SK-N-MC (cell line): ENCODE measurements around the gene CTNND2.

ENCODE experiments used
- DNase-seq: peaks from one replicate; pipeline ENCODE4 v3.0.0-alpha.2; 2011; ENCODE audit warnings: low read depth, low spot score
- H3K27ac ChIP-seq: fragments of 200-600 bp; sonication (generic); 2 replicates; pipeline ENCODE4 v1.5.1; 2016; ENCODE audit warnings: mixed run types
- H3K36me3 ChIP-seq: fragments of 200-600 bp; sonication (generic); 2 replicates; pipeline ENCODE4 v1.6.1; 2017; ENCODE audit warnings: antibody characterized with exemption, low read length, mixed read lengths; ENCODE audit not compliant: insufficient read depth
- H3K4me3 ChIP-seq: fragments of 200-600 bp; sonication (generic); 2 replicates; pipeline ENCODE4 v1.5.1; 2016
- H3K9ac ChIP-seq: fragments of 200-600 bp; sonication (generic); 2 replicates; pipeline ENCODE4 v1.8.0; 2017; ENCODE audit warnings: mixed run types, mixed read lengths; ENCODE audit not compliant: insufficient read length
- H3K9me3 ChIP-seq: fragments of 200-600 bp; sonication (generic); 2 replicates; pipeline ENCODE4 v1.6.1; 2017; ENCODE audit warnings: low read depth, mild to moderate bottlenecking, antibody characterized with exemption, low read length, moderate library complexity, mixed read lengths
- EZH2 ChIP-seq: fragments of 200-600 bp; sonication (generic); IDR thresholded peaks from one replicate; pipeline ENCODE4 v1.6.1; 2017; ENCODE audit warnings: antibody characterized with exemption
- FOXP2 ChIP-seq: optimal IDR thresholded peaks from 2 replicates; pipeline ENCODE3; 2011; ENCODE audit warnings: mild to moderate bottlenecking, moderate library complexity; ENCODE audit not compliant: insufficient read depth; ENCODE audit errors: extremely low read length, control extremely low read depth
- POLR2AphosphoS5 ChIP-seq: IDR thresholded peaks from 2 replicates; pipeline ENCODE4 v1.6.1; 2012; ENCODE audit warnings: mild to moderate bottlenecking, low read depth, low read length, borderline replicate concordance

The CTNND2 gene

GRCh38 chr5:11306365-11306764 lies 597.9 kb downstream of the CTNND2 start:
- Histone ChIP-seq H3K9me3 (no peaks in the 10 kb centered on the region), H3K4me3 (no peak overlapping the region), H3K36me3 (no peaks in the 10 kb centered on the region), H3K27ac (no peak overlapping the region), H3K9ac (no peak overlapping the region)
- no peak for DNase-seq
- TF ChIP-seq FOXP2 (no peak), EZH2 (no peak), POLR2AphosphoS5 (no peak)

GRCh38 chr5:11305245-11305644 lies 599.0 kb downstream of the CTNND2 start:
- TF ChIP-seq FOXP2: no peak
- no peak for TF ChIP-seq POLR2AphosphoS5
- no peak for TF ChIP-seq EZH2
- Histone ChIP-seq H3K27ac (no peak overlapping the region), H3K9ac (no peak overlapping the region), H3K9me3 (no peaks in the 10 kb centered on the region), H3K36me3 (no peaks in the 10 kb centered on the region), H3K4me3 (no peak overlapping the region)
- no peak for DNase-seq

DNA sequence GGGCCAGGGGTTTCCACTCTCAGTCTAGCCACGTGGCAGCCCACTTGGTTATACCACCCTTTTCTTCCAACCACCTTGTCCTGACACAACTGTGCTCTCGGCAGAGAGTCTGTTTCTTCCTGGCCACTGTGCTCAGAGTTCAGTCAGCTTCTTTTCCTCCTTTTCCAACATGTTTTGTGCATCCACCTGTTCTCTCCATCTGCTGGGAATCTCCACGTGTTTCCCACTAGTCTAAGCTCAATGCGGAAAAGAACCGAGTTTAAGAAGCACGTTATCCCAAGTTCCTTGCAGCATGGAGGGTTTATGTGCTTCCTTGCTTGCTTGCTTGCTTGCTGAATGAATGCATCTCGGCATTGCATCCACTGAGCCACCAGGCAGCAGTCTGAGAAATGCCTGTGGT lies 599.6 kb downstream of the CTNND2 start:
- Histone ChIP-seq H3K9me3 (no peaks in the 10 kb centered on the region), H3K36me3 (no peaks in the 10 kb centered on the region), H3K27ac (no peak overlapping the region), H3K4me3 (no peak overlapping the region), H3K9ac (no peak overlapping the region)
- TF ChIP-seq FOXP2 (no peak), EZH2 (no peak)
- DNase-seq: no peak

GRCh38 chr5:11302663-11303062 lies 601.6 kb downstream of the CTNND2 start:
- H3K36me3 ChIP-seq: no peaks in the 10 kb centered on the region
- no peak overlapping the region for H3K9ac ChIP-seq
- no peak overlapping the region for H3K27ac ChIP-seq
- TF ChIP-seq EZH2: no peak
- TF ChIP-seq FOXP2: no peak
- TF ChIP-seq POLR2AphosphoS5: no peak
- H3K9me3 ChIP-seq: no peaks in the 10 kb centered on the region
- no peak for DNase-seq
- H3K4me3 ChIP-seq: no peak overlapping the region

DNA sequence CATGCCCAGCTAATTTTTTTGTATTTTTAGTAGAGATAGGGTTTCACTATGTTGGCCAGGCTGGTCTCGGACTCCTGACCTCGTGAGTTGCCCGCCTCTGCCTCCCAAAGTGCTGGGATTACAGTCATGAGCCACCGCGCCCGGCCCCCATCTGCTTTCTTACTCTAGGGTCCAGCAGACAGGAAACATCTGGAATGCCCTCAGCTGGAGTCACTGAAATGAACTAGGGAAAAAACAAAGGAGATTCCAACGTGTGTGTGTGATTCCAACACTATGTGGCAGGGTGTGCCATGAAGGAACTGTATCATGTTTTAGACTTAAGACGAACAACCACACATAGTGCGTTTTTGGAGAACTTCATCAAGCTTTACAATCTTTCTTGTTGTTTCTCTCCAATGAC lies 603.1 kb downstream of the CTNND2 start:
- Histone ChIP-seq H3K9ac (no peak overlapping the region), H3K4me3 (no peak overlapping the region), H3K9me3 (no peaks in the 10 kb centered on the region), H3K27ac (no peak overlapping the region), H3K36me3 (no peaks in the 10 kb centered on the region)
- TF ChIP-seq EZH2: no peak
- TF ChIP-seq FOXP2: no peak
- no peak for TF ChIP-seq POLR2AphosphoS5
- no peak for DNase-seq

DNA sequence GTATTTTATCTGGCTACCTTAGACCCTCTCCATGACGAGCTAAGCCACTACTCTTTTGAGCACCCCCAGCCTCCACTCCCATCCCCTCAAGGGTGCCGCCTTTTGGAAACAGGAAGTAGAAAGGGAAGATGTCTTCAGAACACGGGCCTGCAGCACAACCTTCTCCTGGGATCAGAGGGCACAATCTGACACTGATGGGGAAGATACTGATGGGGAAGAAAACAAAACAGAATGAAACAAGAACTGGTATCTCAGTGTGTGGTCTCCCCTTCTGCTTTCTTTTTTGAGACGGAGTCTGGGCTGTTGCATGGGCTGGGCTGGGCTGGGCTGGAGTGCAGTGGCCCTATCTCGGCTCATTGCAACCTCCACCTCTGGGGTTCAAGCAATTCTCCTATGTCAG lies 603.5 kb downstream of the CTNND2 start:
- H3K4me3 ChIP-seq: no peak overlapping the region
- DNase-seq: no peak
- H3K9ac ChIP-seq: no peak overlapping the region
- no peak overlapping the region for H3K27ac ChIP-seq
- TF ChIP-seq EZH2 (no peak), POLR2AphosphoS5 (no peak)
- H3K9me3 ChIP-seq: no peaks in the 10 kb centered on the region
- no peaks in the 10 kb centered on the region for H3K36me3 ChIP-seq

GRCh38 chr5:11298877-11299276 lies 605.4 kb downstream of the CTNND2 start:
- H3K4me3 ChIP-seq: no peak overlapping the region
- DNase-seq: no peak
- TF ChIP-seq EZH2 (no peak), FOXP2 (no peak)
- no peak overlapping the region for H3K9ac ChIP-seq
- no peaks in the 10 kb centered on the region for H3K36me3 ChIP-seq
- H3K27ac ChIP-seq: no peak overlapping the region
- H3K9me3 ChIP-seq: no peaks in the 10 kb centered on the region

DNA sequence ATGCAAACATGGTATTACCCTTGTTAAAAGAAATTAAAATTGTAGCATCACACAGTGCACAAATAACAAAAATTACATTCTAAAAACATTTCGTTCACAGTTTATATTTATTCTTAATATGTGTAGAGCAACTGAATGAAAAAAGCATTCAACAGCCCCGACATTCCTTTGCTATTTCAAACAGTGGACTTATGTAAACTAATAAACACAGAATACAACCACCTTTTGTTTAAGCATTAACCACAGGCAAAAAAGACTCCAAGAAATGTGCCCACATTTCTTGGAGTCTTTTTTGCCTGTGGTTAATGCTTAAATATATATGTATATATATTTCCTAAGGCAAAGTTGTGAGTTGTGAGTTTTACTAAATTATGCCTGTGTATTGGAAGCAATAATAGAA lies 610.7 kb downstream of the CTNND2 start:
- no peak overlapping the region for H3K27ac ChIP-seq
- no peak for DNase-seq
- TF ChIP-seq EZH2 (no peak), POLR2AphosphoS5 (no peak), FOXP2 (no peak)
- no peak overlapping the region for H3K9ac ChIP-seq
- no peaks in the 10 kb centered on the region for H3K9me3 ChIP-seq
- no peaks in the 10 kb centered on the region for H3K36me3 ChIP-seq
- H3K4me3 ChIP-seq: no peak overlapping the region

DNA sequence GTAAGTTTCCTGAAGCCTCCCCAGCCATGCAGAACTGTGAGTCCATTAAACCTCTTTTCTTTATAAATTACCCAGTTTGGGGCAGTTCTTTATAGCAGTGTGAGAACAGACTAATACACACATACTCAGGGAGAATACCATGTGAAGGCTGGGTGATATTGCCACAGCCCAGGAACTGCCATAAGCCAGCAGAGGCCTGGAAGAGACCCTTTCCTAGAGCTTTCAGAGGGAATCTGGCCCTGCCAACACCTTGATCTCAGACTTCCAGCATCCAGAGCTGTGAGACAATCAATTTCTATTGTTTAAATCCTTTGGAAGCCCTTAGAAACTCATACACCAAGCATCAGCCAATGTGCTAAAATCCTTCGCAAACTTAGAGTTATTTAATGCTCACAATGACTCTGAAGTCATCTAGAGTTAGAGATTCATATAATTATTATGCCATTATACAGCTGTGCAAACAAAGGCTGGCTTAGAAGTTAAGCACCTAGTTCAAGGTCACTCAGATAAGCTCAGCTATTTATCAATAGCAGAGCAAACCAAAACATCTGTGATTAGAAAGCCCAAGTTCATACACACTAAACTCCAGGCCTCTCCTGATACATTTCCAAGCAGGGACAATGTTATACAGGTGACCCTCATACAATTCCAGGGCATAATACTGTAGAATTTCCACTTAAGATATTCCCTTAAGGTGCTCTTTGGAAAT lies 611.4 kb downstream of the CTNND2 start:
- H3K4me3 ChIP-seq: no peak overlapping the region
- no peaks in the 10 kb centered on the region for H3K9me3 ChIP-seq
- no peaks in the 10 kb centered on the region for H3K36me3 ChIP-seq
- TF ChIP-seq POLR2AphosphoS5 (no peak), EZH2 (no peak), FOXP2 (no peak)
- no peak overlapping the region for H3K9ac ChIP-seq
- H3K27ac ChIP-seq: no peak overlapping the region
- no peak for DNase-seq
